Motor neuron (in vitro differentiated cells): ENCODE results near the gene ALAS1. TPM values are rescaled to one million over a fixed set of nuclear protein-coding genes. Genes with fewer than 3 reads are reported as not detected.
A peak's percentile ranks its signal among the peaks of the same experiment; 100 is the strongest.

ENCODE experiments used
- ATAC-seq, 8 experiments: fragments of 200-7000 bp; cut with Tn5 transposase; replicated peaks in 6 of 8; 2 replicates each; pipeline ENCODE4 v1.8.0; 2021; ENCODE audit warnings: mild to moderate bottlenecking in 8 of 8, moderate library complexity in 8 of 8
- H3K27ac ChIP-seq, 2 donors: fragments of 250-450 bp; sonication (Bioruptor Pico); 2 replicates each; pipeline ENCODE4 v1.9.0; 2021; ENCODE audit warnings: antibody characterized with exemption in 2 of 2, mild to moderate bottlenecking in 2 of 2, moderate library complexity in 1 of 2
- H3K4me1 ChIP-seq, 2 donors: fragments of 250-450 bp; sonication (Bioruptor Pico); replicated peaks in 1 of 2; 2 replicates each; pipeline ENCODE4 v1.6.1; 2021; ENCODE audit warnings: antibody characterized with exemption in 2 of 2, mild to moderate bottlenecking in 2 of 2, moderate library complexity in 1 of 2
- H3K4me3 ChIP-seq, 5 donors: fragments of 250-450 bp; sonication (Bioruptor Pico); 2 replicates each; pipeline ENCODE4 v1.9.0; 2021; ENCODE audit warnings: antibody characterized with exemption in 5 of 5, mild to moderate bottlenecking in 5 of 5, moderate library complexity in 4 of 5
- WGBS, 10 experiments: fragments of 450-650 bp; shearing (Covaris generic); methylation state at CpG; one replicate each; pipeline ENCODE4 v1.0.0; 2022; 5-methylcytosine and 5-hydroxymethylcytosine counted together
- in situ Hi-C, 9 experiments: fragments of 400-800 bp; cut with MboI; loops; one replicate each; pipeline ENCODE4 v1.15.0; 2021; ENCODE audit warnings: low sequenced_read_pairs in 9 of 9, low pct_unique_long_range_greater_than_20kb in 2 of 9; ENCODE audit not compliant: unreplicated experiment in 9 of 9
- total RNA-seq, 8 experiments: library from RNA; unstranded; fragments of 300-600 nt; gene quantifications; 2 replicates each; pipeline versions ENCODE4 v1.2.3 to v1.2.4, GENCODE V29; 2022

The ALAS1 gene
- total RNA-seq, 8 experiments from 2014 or later, result 30.0 to 51.1 (median 37.6) TPM

- ATAC-seq, result no peak
- Histone ChIP-seq H3K4me3 (no peak overlapping the region), H3K4me1 (peaks cover 24 to 25% of the 10 kb centered on the region in 2 donors), H3K27ac (no peak overlapping the region)
- in situ Hi-C loops, result no loop called here
- 73 to 100% (median 91%) methylated on average over 1 to 3 of the region's 14 CpGs; no CpG with 5 or more reads in 6 of the 10 experiments for WGBS, 10 experiments
Measured at GRCh38 chr3:52194485-52195290, 3.3 kb upstream of the ALAS1 start.

- Histone ChIP-seq H3K27ac (no peak overlapping the region), H3K4me3 (no peak overlapping the region), H3K4me1 (peaks cover 23 to 24% of the 10 kb centered on the region in 2 donors)
- no peak for ATAC-seq
- 66 to 93% (median 78%) methylated on average over 1 to 3 of the region's 3 CpGs; no CpG with 5 or more reads in 4 of the 10 experiments for WGBS, 10 experiments
- in situ Hi-C loops, result no loop called here
Measured at GRCh38 chr3:52195291-52195597, 2.7 kb upstream of the ALAS1 start.

- Histone ChIP-seq H3K27ac (no peak overlapping the region), H3K4me3 (no peak overlapping the region), H3K4me1 (peaks cover 17 to 18% of the 10 kb centered on the region in 2 donors)
- in situ Hi-C loops, result no loop called here
- 13 to 100% (median 89%) methylated on average over 1 to 6 of the region's 10 CpGs; no CpG with 5 or more reads in 3 of the 10 experiments for WGBS, 10 experiments
- peak in 2 of 8 experiments; percentile 13 to 32 for ATAC-seq
Measured at GRCh38 chr3:52195823-52196331, 2.1 kb upstream of the ALAS1 start.

GRCh38 chr3:52196977-52197376 lies 983 bp upstream of the ALAS1 start:
- Histone ChIP-seq H3K4me1 (peaks cover 13 to 14% of the 10 kb centered on the region in 2 donors), H3K27ac (no peak overlapping the region), H3K4me3 (no peak overlapping the region)
- ATAC-seq, result no peak
- WGBS, 10 experiments, result 43 to 100% (median 94%) methylated on average over 1 to 3 of the region's 3 CpGs; no CpG with 5 or more reads in 7 of the 10 experiments
- in situ Hi-C loops, result no loop called here

- H3K4me1 ChIP-seq, result peaks cover 13 to 14% of the 10 kb centered on the region in 2 donors
- ATAC-seq, result no peak
- in situ Hi-C loops, result no loop called here
- WGBS, 10 experiments, result 20 to 75% (median 67%) methylated on average over 1 to 8 of the region's 10 CpGs; no CpG with 5 or more reads in 4 of the 10 experiments
- peak overlapping the region; percentile 79 to 100 (median 94) for H3K4me3 ChIP-seq
- peak overlapping the region; percentile 68 to 77 for H3K27ac ChIP-seq
Measured at GRCh38 chr3:52197499-52197841, 490 bp upstream of the ALAS1 start.

GRCh38 chr3:52198643-52199608 lies 966 bp downstream of the ALAS1 start:
- no peak for ATAC-seq
- 39 to 90% (median 60%) methylated on average over 2 to 11 of the region's 14 CpGs; no CpG with 5 or more reads in 2 of the 10 experiments for WGBS, 10 experiments
- H3K4me1 ChIP-seq, result peaks cover 13 to 14% of the 10 kb centered on the region in 2 donors
- H3K27ac ChIP-seq, result no peak overlapping the region
- in situ Hi-C loops, result no loop called here
- H3K4me3 ChIP-seq, result peak overlapping the region; percentile 79 to 100 (median 94)

- Histone ChIP-seq H3K27ac (no peak overlapping the region), H3K4me3 (no peak overlapping the region), H3K4me1 (peaks cover 13 to 14% of the 10 kb centered on the region in 2 donors)
- no peak for ATAC-seq
- in situ Hi-C loops, result loop anchor here in 2 of 9 experiments (25.0 kb wide), 1 partner anchor 136 kb away; no protein-coding TSS in a partner anchor
- WGBS, 10 experiments, result 75 to 98% (median 96%) methylated on average over 1 to 5 of the region's 5 CpGs
Measured at GRCh38 chr3:52200981-52201679, 3.2 kb downstream of the ALAS1 start.

GRCh38 chr3:52202384-52203077 lies 4.6 kb downstream of the ALAS1 start:
- WGBS, 10 experiments, result 79 to 100% (median 98%) methylated on average over 1 to 3 of the region's 4 CpGs; no CpG with 5 or more reads in 2 of the 10 experiments
- no peak for ATAC-seq
- Histone ChIP-seq H3K4me3 (no peak overlapping the region), H3K27ac (no peak overlapping the region), H3K4me1 (peaks cover 9 to 10% of the 10 kb centered on the region in 2 donors)
- in situ Hi-C loops, result loop anchor here in 2 of 9 experiments (25.0 kb wide), 1 partner anchor 135 kb away; no protein-coding TSS in a partner anchor

- 0 to 100% (median 38%) methylated on average over 1 of the region's 1 CpG; no CpG with 5 or more reads in 5 of the 10 experiments for WGBS, 10 experiments
- peaks cover 7 to 8% of the 10 kb centered on the region in 2 donors for H3K4me1 ChIP-seq
- no peak for ATAC-seq
- H3K27ac ChIP-seq, result no peak overlapping the region
- H3K4me3 ChIP-seq, result no peak overlapping the region
- in situ Hi-C loops, result loop anchor here in 2 of 9 experiments (25.0 kb wide), 1 partner anchor 134 kb away; no protein-coding TSS in a partner anchor
Measured at GRCh38 chr3:52203701-52204100, 5.7 kb downstream of the ALAS1 start.

GRCh38 chr3:52204337-52205073 lies 6.5 kb downstream of the ALAS1 start:
- 65 to 100% (median 86%) methylated on average over 1 to 9 of the region's 10 CpGs; no CpG with 5 or more reads in 1 of the 10 experiments for WGBS, 10 experiments
- H3K27ac ChIP-seq, result no peak overlapping the region
- H3K4me3 ChIP-seq, result no peak overlapping the region
- peak in 2 of 8 experiments; percentile 28 to 45 for ATAC-seq
- peaks cover 0 to under 1% of the 10 kb centered on the region in 2 donors for H3K4me1 ChIP-seq
- in situ Hi-C loops, result loop anchor here in 2 of 9 experiments (25.0 kb wide), 1 partner anchor 133 kb away; no protein-coding TSS in a partner anchor

- ATAC-seq, result no peak
- in situ Hi-C loops, result loop anchor here in 2 of 9 experiments (25.0 kb wide), 1 partner anchor 131 kb away; no protein-coding TSS in a partner anchor
- H3K4me3 ChIP-seq, result no peak overlapping the region
- H3K4me1 ChIP-seq, result no peaks in the 10 kb centered on the region
- no peak overlapping the region for H3K27ac ChIP-seq
- 66 to 96% (median 84%) methylated on average over 1 to 6 of the region's 6 CpGs; no CpG with 5 or more reads in 2 of the 10 experiments for WGBS, 10 experiments
Measured at GRCh38 chr3:52205727-52206372, 7.9 kb downstream of the ALAS1 start.
